Measurements from ENCODE around the gene UBE2L6.

- no peak for TF ChIP-seq CTCF (IDR thresholded peaks at IDR 0.05)
- TF ChIP-seq POLR2A (IDR thresholded peaks at IDR 0.05): no peak
Measured at GRCh38 chr11:57547854-57548377, 19.6 kb downstream of the UBE2L6 start.
